Caco-2 (cell line): ENCODE data around the gene CDK17. TPM values are rescaled to one million over a fixed set of nuclear protein-coding genes. Genes with fewer than 3 reads are reported as not detected.
"Not testable (repeated sequence)": the region's sequence is repeated elsewhere in the genome, so short reads cannot be mapped to it uniquely, and the experiment has no call there.

Experiments
- BruUV-seq: library from RNA; stranded (reverse); fragments of 400-500 nt; replicated peaks from 2 replicates; lab custom pipeline; 2021; lab: Mats Ljungman, UMichigan
- CTCF ChIA-PET: fragments of 300-600 bp; sonication (Branson Sonifier 250); formaldehyde crosslinking; loops from one replicate; lab custom pipeline; 2022; ENCODE audit warnings: antibody characterized with exemption; lab: Charles Lee
- POLR2A ChIA-PET: fragments of 300-600 bp; sonication (Branson Sonifier 250); formaldehyde crosslinking; loops from one replicate; lab custom pipeline; 2022; ENCODE audit warnings: antibody characterized with exemption; lab: Charles Lee
- DNase-seq, 2 experiments: peaks; one replicate each; pipeline versions ENCODE4 v3.0.0 to v3.0.0-alpha.2; 2020 to 2022
- H3K27me3 ChIP-seq: replicated peaks from 2 replicates; pipeline ENCODE4 v1.6.0; 2011; ENCODE audit warnings: low read length; ENCODE audit not compliant: control insufficient read depth, insufficient read depth
- H3K36me3 ChIP-seq: 2 replicates; pipeline ENCODE4 v1.5.1; 2011; ENCODE audit warnings: low read length; ENCODE audit not compliant: control insufficient read depth, insufficient read depth
- H3K4me1 ChIP-seq: fragments of 250-450 bp; sonication (Bioruptor Pico); 2 replicates; pipeline ENCODE4 v1.5.1; 2020; ENCODE audit warnings: mild to moderate bottlenecking
- H3K4me3 ChIP-seq: 2 replicates; pipeline ENCODE4 v1.5.1; 2011; ENCODE audit warnings: low read depth, mild to moderate bottlenecking, control low read depth, low read length
- H3K9me3 ChIP-seq: fragments of 250-450 bp; sonication (Bioruptor Pico); 2 replicates; pipeline ENCODE4 v1.5.1; 2020; ENCODE audit warnings: mild to moderate bottlenecking, moderate library complexity
- H3K27ac Mint-ChIP-seq: one replicate; pipeline ENCODE4 v1.8.0; 2022; ENCODE audit warnings: mixed read lengths; ENCODE audit not compliant: unreplicated experiment
- H3K27me3 Mint-ChIP-seq: one replicate; pipeline ENCODE4 v1.8.0; 2022; ENCODE audit warnings: mixed read lengths; ENCODE audit not compliant: insufficient read depth, unreplicated experiment
- H3K36me3 Mint-ChIP-seq: one replicate; pipeline ENCODE4 v1.8.0; 2022; ENCODE audit warnings: mild to moderate bottlenecking, mixed read lengths; ENCODE audit not compliant: insufficient read depth, unreplicated experiment
- H3K4me1 Mint-ChIP-seq: one replicate; pipeline ENCODE4 v1.8.0; 2022; ENCODE audit warnings: low read depth, mixed read lengths; ENCODE audit not compliant: unreplicated experiment
- H3K4me3 Mint-ChIP-seq: one replicate; pipeline ENCODE4 v1.8.0; 2022; ENCODE audit warnings: mild to moderate bottlenecking, moderate library complexity, mixed read lengths; ENCODE audit not compliant: unreplicated experiment
- H3K9me3 Mint-ChIP-seq: one replicate; pipeline ENCODE4 v1.8.0; 2022; ENCODE audit warnings: mixed read lengths; ENCODE audit not compliant: unreplicated experiment
- intact Hi-C: fragments of 100-400 bp; cut with micrococcal nuclease; formaldehyde crosslinking; loops from one replicate; pipeline ENCODE4 v1.10.0; 2022; ENCODE audit not compliant: unreplicated experiment
- total RNA-seq: library from RNA; stranded (reverse); gene quantifications from 2 replicates; pipeline ENCODE4 v1.2.3, GENCODE V29; 2022
- TF ChIP-seq, protein P1 (sequence below), 2 experiments: fragments of 200-600 bp in 1 of 2; IDR thresholded peaks; 1 replicate in 1 of 2; 2 replicates in 1 of 2; pipeline versions ENCODE4 v1.5.1 to v1.8.0; 2011 to 2022; ENCODE audit warnings: antibody characterized with exemption in 1 of 2, control low read depth in 1 of 2, inconsistent platforms in 1 of 2, low read depth in 1 of 2, low read length in 1 of 2, mild to moderate bottlenecking in 1 of 2, moderate library complexity in 1 of 2; ENCODE audit not compliant: insufficient read depth in 1 of 2, severe bottlenecking in 1 of 2, unreplicated experiment in 1 of 2

Gene CDK17
- total RNA-seq, 1 experiment from 2014 or later = 11.7 TPM

GRCh38 chr12:96352161-96352835, 47.9 kb downstream of the CDK17 start:
- Mint-ChIP-seq H3K36me3 (no peaks in the 10 kb centered on the region), H3K27me3 (no peaks in the 10 kb centered on the region), H3K4me1 (no peaks in the 10 kb centered on the region), H3K9me3 (no peaks in the 10 kb centered on the region), H3K4me3 (no peak overlapping the region), H3K27ac (no peak overlapping the region)
- H3K36me3 ChIP-seq = no peaks in the 10 kb centered on the region
- TF ChIP-seq, protein P1, sequence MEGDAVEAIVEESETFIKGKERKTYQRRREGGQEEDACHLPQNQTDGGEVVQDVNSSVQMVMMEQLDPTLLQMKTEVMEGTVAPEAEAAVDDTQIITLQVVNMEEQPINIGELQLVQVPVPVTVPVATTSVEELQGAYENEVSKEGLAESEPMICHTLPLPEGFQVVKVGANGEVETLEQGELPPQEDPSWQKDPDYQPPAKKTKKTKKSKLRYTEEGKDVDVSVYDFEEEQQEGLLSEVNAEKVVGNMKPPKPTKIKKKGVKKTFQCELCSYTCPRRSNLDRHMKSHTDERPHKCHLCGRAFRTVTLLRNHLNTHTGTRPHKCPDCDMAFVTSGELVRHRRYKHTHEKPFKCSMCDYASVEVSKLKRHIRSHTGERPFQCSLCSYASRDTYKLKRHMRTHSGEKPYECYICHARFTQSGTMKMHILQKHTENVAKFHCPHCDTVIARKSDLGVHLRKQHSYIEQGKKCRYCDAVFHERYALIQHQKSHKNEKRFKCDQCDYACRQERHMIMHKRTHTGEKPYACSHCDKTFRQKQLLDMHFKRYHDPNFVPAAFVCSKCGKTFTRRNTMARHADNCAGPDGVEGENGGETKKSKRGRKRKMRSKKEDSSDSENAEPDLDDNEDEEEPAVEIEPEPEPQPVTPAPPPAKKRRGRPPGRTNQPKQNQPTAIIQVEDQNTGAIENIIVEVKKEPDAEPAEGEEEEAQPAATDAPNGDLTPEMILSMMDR (IDR thresholded peaks at IDR 0.05; ENCODE audit: insufficient read depth in 1 of 2, low read depth in 1 of 2, low read length in 1 of 2, severe bottlenecking in 1 of 2, unreplicated experiment in 1 of 2) = no peak
- BruUV-seq = no TSS peak
- ChIA-PET CTCF (no interaction called here), POLR2A (no interaction called here)
- no peaks in the 10 kb centered on the region for H3K9me3 ChIP-seq
- peaks cover 9% of the 10 kb centered on the region; the same call in 1 of the 2 replicates for H3K4me1 ChIP-seq
- H3K27me3 ChIP-seq = no peaks in the 10 kb centered on the region
- no peak overlapping the region for H3K4me3 ChIP-seq
- intact Hi-C loops = no loop called here
- no peak for DNase-seq

- Histone ChIP-seq H3K27me3 (no peaks in the 10 kb centered on the region), H3K9me3 (no peaks in the 10 kb centered on the region), H3K4me1 (0 out of 2 replicates have a peak, but pooled peaks cover under 1% of the 10 kb centered on the region), H3K36me3 (no peaks in the 10 kb centered on the region), H3K4me3 (no peak overlapping the region)
- no peaks in the 10 kb centered on the region for H3K36me3 Mint-ChIP-seq
- H3K9me3 Mint-ChIP-seq = no peaks in the 10 kb centered on the region
- H3K27me3 Mint-ChIP-seq = no peaks in the 10 kb centered on the region
- no peak overlapping the region for H3K4me3 Mint-ChIP-seq
- TF ChIP-seq, protein P1 (IDR thresholded peaks at IDR 0.05; ENCODE audit: insufficient read depth in 1 of 2, low read depth in 1 of 2, low read length in 1 of 2, severe bottlenecking in 1 of 2, unreplicated experiment in 1 of 2) = no peak
- intact Hi-C loops = no loop called here
- no peak for DNase-seq
- POLR2A ChIA-PET = no interaction called here
- no peak overlapping the region for H3K27ac Mint-ChIP-seq
- no TSS peak for BruUV-seq
- no peaks in the 10 kb centered on the region for H3K4me1 Mint-ChIP-seq
- CTCF ChIA-PET = no interaction called here
Measured at GRCh38 chr12:96350982-96351381, 49.3 kb downstream of the CDK17 start.

DNA sequence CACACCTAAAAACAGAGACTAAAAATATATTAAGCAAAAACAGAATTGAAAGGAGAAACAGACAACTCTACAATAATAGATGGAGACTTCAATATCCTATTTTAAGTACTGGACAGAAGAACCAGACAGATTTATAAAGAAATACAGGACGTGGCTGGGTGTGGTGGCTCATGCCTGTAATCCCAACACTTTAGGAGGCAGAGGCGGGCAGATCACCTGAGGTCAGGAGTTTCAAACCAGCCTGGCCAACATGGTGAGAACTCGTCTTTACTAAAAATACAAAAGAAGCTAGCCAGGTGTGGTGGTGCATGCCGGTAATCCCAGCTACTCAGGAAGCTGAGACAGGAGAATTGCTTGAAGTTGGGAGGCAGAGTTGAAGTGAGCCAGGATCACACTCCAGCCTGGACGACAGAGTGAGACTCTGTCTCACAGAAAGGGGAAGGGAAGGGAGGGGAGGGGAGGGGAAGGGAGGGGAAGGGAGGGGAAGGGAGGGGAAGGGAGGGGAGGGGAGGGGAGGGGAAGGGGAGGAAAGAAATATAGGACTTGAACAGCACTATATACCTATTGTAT, 53.0 kb downstream of the CDK17 start:
- Mint-ChIP-seq H3K4me3 (no peak overlapping the region), H3K27me3 (no peaks in the 10 kb centered on the region), H3K4me1 (no peaks in the 10 kb centered on the region), H3K9me3 (peaks cover 20% of the 10 kb centered on the region), H3K27ac (no peak overlapping the region), H3K36me3 (peaks cover 11% of the 10 kb centered on the region)
- ChIA-PET CTCF (interaction anchor here (0.6 kb wide), 1 partner anchor 17 kb away, joined by 3 read pairs; no protein-coding TSS in a partner anchor), POLR2A (no interaction called here)
- no TSS peak for BruUV-seq
- intact Hi-C loops = no loop called here
- TF ChIP-seq, protein P1 (IDR thresholded peaks at IDR 0.05; ENCODE audit: insufficient read depth in 1 of 2, low read depth in 1 of 2, low read length in 1 of 2, severe bottlenecking in 1 of 2, unreplicated experiment in 1 of 2) = no peak
- H3K4me1 ChIP-seq = no peaks in the 10 kb centered on the region
- H3K9me3 ChIP-seq = peaks cover 8% of the 10 kb centered on the region; the same call in 1 of the 2 replicates
- no peaks in the 10 kb centered on the region for H3K36me3 ChIP-seq
- no peak overlapping the region for H3K4me3 ChIP-seq
- H3K27me3 ChIP-seq = no peaks in the 10 kb centered on the region
- DNase-seq = no peak

GRCh38 chr12:96346716-96347115, 53.5 kb downstream of the CDK17 start:
- H3K4me1 Mint-ChIP-seq, POLR2A ChIA-PET, CTCF ChIA-PET: not testable (repeated sequence)

More at GRCh38 chr12:96346716-96347115, 53.5 kb downstream of the CDK17 start:
- H3K27ac Mint-ChIP-seq, intact Hi-C loops, H3K4me1 ChIP-seq, H3K36me3 ChIP-seq, H3K4me3 Mint-ChIP-seq, H3K27me3 ChIP-seq, BruUV-seq, H3K9me3 ChIP-seq, H3K4me3 ChIP-seq, H3K27me3 Mint-ChIP-seq, DNase-seq: not testable (repeated sequence)
- Mint-ChIP-seq H3K9me3 (peaks cover 20% of the 10 kb centered on the region), H3K36me3 (peaks cover 11% of the 10 kb centered on the region)
